Mucosa of descending colon (tissue), 3 donors: ENCODE measurements around the gene CTPS1. TPM values are rescaled to one million over a fixed set of nuclear protein-coding genes. Genes with fewer than 3 reads are reported as not detected.

ENCODE experiments used
- ATAC-seq: fragments of 200-7000 bp; cut with Tn5 transposase; one replicate; pipeline ENCODE4 v1.9.1; 2020; ENCODE audit warnings: mild to moderate bottlenecking, moderate library complexity
- DNase-seq, 3 donors: peaks; one replicate each; pipeline ENCODE4 v3.0.0-alpha.2; 2020
- H3K36me3 ChIP-seq: fragments of 200-600 bp; one replicate; pipeline ENCODE4 v1.8.0; 2021; ENCODE audit warnings: low read depth, mild to moderate bottlenecking
- H3K4me1 ChIP-seq: fragments of 200-600 bp; one replicate; pipeline ENCODE4 v1.8.0; 2021; ENCODE audit warnings: low read depth, mild to moderate bottlenecking
- H3K4me3 ChIP-seq: fragments of 200-600 bp; one replicate; pipeline ENCODE4 v1.8.0; 2021; ENCODE audit warnings: mild to moderate bottlenecking
- H3K9me3 ChIP-seq: fragments of 200-600 bp; one replicate; pipeline ENCODE4 v1.8.0; 2021; ENCODE audit warnings: mild to moderate bottlenecking
- CTCF ChIP-seq: fragments of 200-600 bp; IDR thresholded peaks from one replicate; pipeline ENCODE4 v1.8.0; 2022; ENCODE audit warnings: antibody characterized with exemption, mild to moderate bottlenecking
- intact Hi-C, 2 donors: fragments of 100-400 bp; cut with DNase I in 1 of 2; cut with micrococcal nuclease in 1 of 2; formaldehyde crosslinking; loops; one replicate each; pipeline versions ENCODE4 v1.11.0 to v1.11.1; 2022; cut with DNase I, micrococcal nuclease
- long read RNA-seq, 2 donors: library from polyadenylated mRNA; unstranded; transcript quantifications; one replicate each; pipeline ENCODE4 v2.0.0, GENCODE V29; 2019 to 2021
- total RNA-seq, 3 donors: library from RNA; stranded (reverse); fragmentation: NEBNext Ultra II Directional in 2 of 3; extraction: Animal tissue kit (Norgen Biotek cat#: 25700) in 2 of 3; gene quantifications; one replicate each; pipeline versions ENCODE4 v1.2.1 to v1.2.4, GENCODE V29; 2021 to 2023
- donor health status: DM: no; HTN: no; CAD: no; lungs with moderate emphysema.
- donor health status: DM: no; HTN: no; CAD: no.
- donor health status: DM: no; HTN: yes; CAD: no.

The CTPS1 gene, protein sequence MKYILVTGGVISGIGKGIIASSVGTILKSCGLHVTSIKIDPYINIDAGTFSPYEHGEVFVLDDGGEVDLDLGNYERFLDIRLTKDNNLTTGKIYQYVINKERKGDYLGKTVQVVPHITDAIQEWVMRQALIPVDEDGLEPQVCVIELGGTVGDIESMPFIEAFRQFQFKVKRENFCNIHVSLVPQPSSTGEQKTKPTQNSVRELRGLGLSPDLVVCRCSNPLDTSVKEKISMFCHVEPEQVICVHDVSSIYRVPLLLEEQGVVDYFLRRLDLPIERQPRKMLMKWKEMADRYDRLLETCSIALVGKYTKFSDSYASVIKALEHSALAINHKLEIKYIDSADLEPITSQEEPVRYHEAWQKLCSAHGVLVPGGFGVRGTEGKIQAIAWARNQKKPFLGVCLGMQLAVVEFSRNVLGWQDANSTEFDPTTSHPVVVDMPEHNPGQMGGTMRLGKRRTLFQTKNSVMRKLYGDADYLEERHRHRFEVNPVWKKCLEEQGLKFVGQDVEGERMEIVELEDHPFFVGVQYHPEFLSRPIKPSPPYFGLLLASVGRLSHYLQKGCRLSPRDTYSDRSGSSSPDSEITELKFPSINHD
- 10 to 100 TPM in 2 of 3 donors, 1 to 10 TPM in 1; 6.5 to 49.1 (median 15.7) TPM for total RNA-seq
- long read RNA-seq, donor 1, transcript CTPS1-202 (19 exons, 3,201 nt): major isoform, 43 of 75 reads
- long read RNA-seq, donor 1, partial matches to known transcripts: 10 of 75 reads
- long read RNA-seq, donor 1, other reads (novel, unspliced or antisense): 6 of 75 reads
- long read RNA-seq, donor 2, partial matches to known transcripts: 2 of 6 reads
- long read RNA-seq, donor 2, other reads (novel, unspliced or antisense): 0 of 6 reads

GRCh38 chr1:40979241-40980067 lies at the start of gene CTPS1:
TSS of gene CTPS1 (plus strand) at chr1:40979696. CDS start at chr1:40983291, 3,595 bp downstream.
- H3K4me1 ChIP-seq: no peaks in the 10 kb centered on the region
- no peak for TF ChIP-seq CTCF

GRCh38 chr1:40930174-40930964 lies 49.1 kb upstream of the CTPS1 start:
- intact Hi-C loops: no loop called here
- no peak for DNase-seq
- ATAC-seq: no peak

More at GRCh38 chr1:40979241-40980067, at the start of gene CTPS1:
- Histone ChIP-seq H3K9me3 (no peaks in the 10 kb centered on the region), H3K4me3 (peak within 1 kb of the TSS; percentile 56), H3K36me3 (no peaks in the 10 kb centered on the region)
- intact Hi-C loops: no loop called here
- DNase-seq (peak; percentile 95 to 97 (median 96)), ATAC-seq (peak; percentile 96)

GRCh38 chr1:40931601-40932000 lies 47.9 kb upstream of the CTPS1 start:
- no peak overlapping the region for H3K4me3 ChIP-seq
- H3K4me1 ChIP-seq: no peaks in the 10 kb centered on the region
- no peak for TF ChIP-seq CTCF
- no peaks in the 10 kb centered on the region for H3K9me3 ChIP-seq
- ATAC-seq: no peak
- H3K36me3 ChIP-seq: no peaks in the 10 kb centered on the region
- intact Hi-C loops: no loop called here
- DNase-seq: no peak

More at GRCh38 chr1:40930174-40930964, 49.1 kb upstream of the CTPS1 start:
- H3K4me1 ChIP-seq: no peaks in the 10 kb centered on the region
- H3K9me3 ChIP-seq: no peaks in the 10 kb centered on the region
- no peak overlapping the region for H3K4me3 ChIP-seq
- TF ChIP-seq CTCF: no peak
- H3K36me3 ChIP-seq: no peaks in the 10 kb centered on the region

DNA sequence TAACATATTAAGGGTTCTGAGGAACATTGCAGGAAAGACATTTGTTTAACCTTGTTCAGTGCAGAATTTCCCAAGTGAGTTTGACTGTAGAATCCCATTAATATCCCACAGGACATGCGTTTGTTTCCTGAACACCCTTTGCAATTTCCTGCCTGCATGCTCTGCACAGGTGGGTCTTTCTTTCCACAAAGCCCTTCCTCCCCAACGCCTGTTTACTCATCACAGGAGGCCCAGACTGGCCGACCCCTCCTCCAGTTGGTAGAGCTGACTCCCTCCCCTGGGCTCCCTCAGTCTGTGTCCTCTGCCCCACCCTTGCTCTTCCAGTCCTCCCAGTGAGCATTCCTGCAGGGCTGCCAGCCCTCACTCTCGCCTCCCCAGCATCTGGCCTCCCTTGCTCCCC lies 47.5 kb upstream of the CTPS1 start:
- no peaks in the 10 kb centered on the region for H3K36me3 ChIP-seq
- no peak for TF ChIP-seq CTCF
- intact Hi-C loops: no loop called here
- H3K9me3 ChIP-seq: no peaks in the 10 kb centered on the region
- H3K4me1 ChIP-seq: no peaks in the 10 kb centered on the region
- ATAC-seq (no peak), DNase-seq (no peak)
- no peak overlapping the region for H3K4me3 ChIP-seq
